NT2/D1 (cell line): Measurements from ENCODE around the gene MOBP.

Source experiments
- YY1 ChIP-seq: IDR thresholded peaks from 2 replicates; pipeline ENCODE4 v1.6.1; 2011; ENCODE audit not compliant: insufficient read length, insufficient read depth
- ZNF274 ChIP-seq: IDR thresholded peaks from 2 replicates; pipeline ENCODE4 v1.6.1; 2011; ENCODE audit warnings: mild to moderate bottlenecking, low read depth, low read length

- TF ChIP-seq ZNF274, result no peak
- TF ChIP-seq YY1, result no peak
These were observed 64.2 kb downstream of the MOBP start for GRCh38 chr3:39531665-39532064.
